A673 (cell line): ENCODE results near the gene NR1H4. TPM values are rescaled to one million over a fixed set of nuclear protein-coding genes. Genes with fewer than 3 reads are reported as not detected.

Experiments used
- BruUV-seq: library from RNA; stranded (reverse); fragments of 400-500 nt; replicated peaks from 2 replicates; lab custom pipeline; 2021; lab: Mats Ljungman, UMichigan
- CTCF ChIA-PET: fragments of 300-600 bp; sonication (Branson Sonifier 250); formaldehyde crosslinking; loops from one replicate; lab custom pipeline; 2022; ENCODE audit warnings: antibody characterized with exemption; lab: Charles Lee
- POLR2A ChIA-PET: fragments of 300-600 bp; sonication (Branson Sonifier 250); formaldehyde crosslinking; loops from one replicate; lab custom pipeline; 2022; ENCODE audit warnings: antibody characterized with exemption; ENCODE audit not compliant: low non-redundant PET; lab: Charles Lee
- DNase-seq: peaks from one replicate; pipeline ENCODE4 v3.0.0-alpha.2; 2015; ENCODE audit warnings: low spot score
- H3K27ac ChIP-seq: fragments of 200-600 bp; sonication (generic); 2 replicates; pipeline ENCODE4 v1.5.1; 2016; ENCODE audit warnings: mixed run types, low read depth, mild to moderate bottlenecking, mixed read lengths, antibody characterized with exemption, low read length; ENCODE audit not compliant: poor library complexity, severe bottlenecking
- H3K27me3 ChIP-seq: fragments of 200-600 bp; sonication (generic); replicated peaks from 2 replicates; pipeline ENCODE4 v1.6.1; 2017; ENCODE audit warnings: mixed run types, low read depth, mild to moderate bottlenecking, mixed read lengths, antibody characterized with exemption, low read length; ENCODE audit not compliant: insufficient read depth, poor library complexity
- H3K36me3 ChIP-seq: fragments of 200-600 bp; sonication (generic); 2 replicates; pipeline ENCODE4 v1.6.1; 2016; ENCODE audit warnings: mixed run types, mild to moderate bottlenecking, mixed read lengths, antibody characterized with exemption, low read length; ENCODE audit not compliant: insufficient read depth, poor library complexity, severe bottlenecking
- H3K4me1 ChIP-seq: fragments of 200-600 bp; sonication (generic); 2 replicates; pipeline ENCODE4 v1.6.1; 2017; ENCODE audit warnings: mixed run types, mild to moderate bottlenecking, mixed read lengths, antibody characterized with exemption, low read length; ENCODE audit not compliant: insufficient read depth, poor library complexity, severe bottlenecking
- H3K4me3 ChIP-seq: fragments of 200-600 bp; sonication (generic); 2 replicates; pipeline ENCODE4 v1.5.1; 2016; ENCODE audit warnings: low read depth, mixed run types, mild to moderate bottlenecking, mixed read lengths, low read length; ENCODE audit not compliant: poor library complexity, severe bottlenecking
- H3K9me3 ChIP-seq: fragments of 200-600 bp; sonication (generic); 2 replicates; pipeline ENCODE4 v1.6.1; 2016; ENCODE audit warnings: mixed run types, low read depth, mild to moderate bottlenecking, mixed read lengths, antibody characterized with exemption, low read length; ENCODE audit not compliant: poor library complexity, severe bottlenecking
- CTCF ChIP-seq: fragments of 300-800, 200-600 bp; sonication (generic); conservative IDR thresholded peaks from 2 replicates; pipeline ENCODE4 v1.5.1; 2017; ENCODE audit warnings: low read depth, mild to moderate bottlenecking, antibody characterized with exemption, low read length, moderate library complexity, mixed read lengths
- EZH2 ChIP-seq: fragments of 200-600 bp; sonication (generic); IDR thresholded peaks from 2 replicates; pipeline ENCODE4 v1.6.1; 2017; ENCODE audit warnings: borderline replicate concordance, low read depth, mild to moderate bottlenecking, mixed read lengths, antibody characterized with exemption, low read length; ENCODE audit not compliant: poor library complexity, severe bottlenecking
- intact Hi-C: fragments of 100-400 bp; cut with micrococcal nuclease; formaldehyde crosslinking; loops from one replicate; pipeline ENCODE4 v1.10.0; 2022; ENCODE audit not compliant: unreplicated experiment
- total RNA-seq: library from RNA; stranded (reverse); gene quantifications from 2 replicates; pipeline ENCODE4 v1.2.3, GENCODE V29; 2021

NR1H4 gene
- total RNA-seq, 1 experiment from 2014 or later: not detected

- TF ChIP-seq EZH2: no peak
- TF ChIP-seq CTCF: no peak
- Histone ChIP-seq H3K9me3 (no peaks in the 10 kb centered on the region), H3K36me3 (no peaks in the 10 kb centered on the region), H3K4me1 (no peaks in the 10 kb centered on the region), H3K4me3 (no peak overlapping the region), H3K27me3 (no peaks in the 10 kb centered on the region), H3K27ac (no peak overlapping the region)
- intact Hi-C loops: no loop called here
- POLR2A ChIA-PET: no interaction called here
- no peak for DNase-seq
- CTCF ChIA-PET: no interaction called here
- BruUV-seq: no TSS peak
These were observed 15.7 kb downstream of the NR1H4 start for GRCh38 chr12:100489251-100489820.

GRCh38 chr12:100490056-100490455, 16.4 kb downstream of the NR1H4 start:
- ChIA-PET POLR2A (no interaction called here), CTCF (no interaction called here)
- DNase-seq: no peak
- no peaks in the 10 kb centered on the region for H3K27me3 ChIP-seq
- H3K36me3 ChIP-seq: no peaks in the 10 kb centered on the region
- TF ChIP-seq CTCF (no peak), EZH2 (no peak)
- no peak overlapping the region for H3K27ac ChIP-seq
- BruUV-seq: no TSS peak
- intact Hi-C loops: no loop called here
- H3K4me1 ChIP-seq: no peaks in the 10 kb centered on the region
- no peaks in the 10 kb centered on the region for H3K9me3 ChIP-seq
- H3K4me3 ChIP-seq: no peak overlapping the region

- POLR2A ChIA-PET: no interaction called here
- DNase-seq: no peak
- Histone ChIP-seq H3K27ac (no peak overlapping the region), H3K27me3 (no peaks in the 10 kb centered on the region), H3K4me1 (no peaks in the 10 kb centered on the region), H3K4me3 (no peak overlapping the region), H3K9me3 (no peaks in the 10 kb centered on the region), H3K36me3 (no peaks in the 10 kb centered on the region)
- no TSS peak for BruUV-seq
- intact Hi-C loops: no loop called here
- CTCF ChIA-PET: no interaction called here
- TF ChIP-seq CTCF: no peak
- no peak for TF ChIP-seq EZH2
These were observed 17.4 kb downstream of the NR1H4 start for GRCh38 chr12:100491104-100491503.
